KOPT-K1 (cell line): ENCODE measurements around the gene DCAF5.
A peak's percentile ranks its signal among the peaks of the same experiment; 100 is the strongest.

Source experiments
- H3K27ac ChIP-seq: fragments of 200-600 bp; sonication (generic); 2 replicates; pipeline ENCODE4 v1.5.1; 2016; ENCODE audit warnings: antibody characterized with exemption, mild to moderate bottlenecking, low read depth, low read length; ENCODE audit not compliant: poor library complexity, severe bottlenecking
- H3K36me3 ChIP-seq: fragments of 200-600 bp; sonication (generic); 2 replicates; pipeline ENCODE4 v1.5.1; 2017; ENCODE audit warnings: antibody characterized with exemption, mild to moderate bottlenecking, low read length, moderate library complexity; ENCODE audit not compliant: insufficient read depth
- H3K9me3 ChIP-seq: fragments of 200-600 bp; sonication (generic); 2 replicates; pipeline ENCODE4 v1.5.1; 2017; ENCODE audit warnings: antibody characterized with exemption, low read length, mild to moderate bottlenecking; ENCODE audit not compliant: insufficient read depth, poor library complexity, severe bottlenecking

The DCAF5 gene

GRCh38 chr14:69131176-69131575 lies 21.7 kb downstream of the DCAF5 start:
- H3K27ac ChIP-seq: no peak overlapping the region
- H3K9me3 ChIP-seq: no peaks in the 10 kb centered on the region

GRCh38 chr14:69129264-69129880 lies 23.5 kb downstream of the DCAF5 start:
- H3K36me3 ChIP-seq: no peaks in the 10 kb centered on the region
- H3K27ac ChIP-seq: no peak overlapping the region
- H3K9me3 ChIP-seq: no peaks in the 10 kb centered on the region

More at GRCh38 chr14:69131176-69131575, 21.7 kb downstream of the DCAF5 start:
- no peaks in the 10 kb centered on the region for H3K36me3 ChIP-seq

- Histone ChIP-seq H3K9me3 (no peaks in the 10 kb centered on the region), H3K36me3 (peaks cover 76% of the 10 kb centered on the region)
Measured at GRCh38 chr14:69118305-69118704, 34.6 kb downstream of the DCAF5 start.

GRCh38 chr14:69117020-69117767 lies 35.7 kb downstream of the DCAF5 start:
- peaks cover 86% of the 10 kb centered on the region for H3K36me3 ChIP-seq
- H3K9me3 ChIP-seq: no peaks in the 10 kb centered on the region
- peak overlapping the region; percentile 7 for H3K27ac ChIP-seq

More at GRCh38 chr14:69118305-69118704, 34.6 kb downstream of the DCAF5 start:
- no peak overlapping the region for H3K27ac ChIP-seq

GRCh38 chr14:69115407-69116185 lies 37.3 kb downstream of the DCAF5 start:
- H3K9me3 ChIP-seq: no peaks in the 10 kb centered on the region
- H3K27ac ChIP-seq: no peak overlapping the region
- peaks cover 94% of the 10 kb centered on the region for H3K36me3 ChIP-seq

- Histone ChIP-seq H3K9me3 (no peaks in the 10 kb centered on the region), H3K27ac (no peak overlapping the region), H3K36me3 (peaks cover 95% of the 10 kb centered on the region)
Measured at GRCh38 chr14:69114763-69115162, 38.2 kb downstream of the DCAF5 start.

GRCh38 chr14:69108358-69108757 lies 44.6 kb downstream of the DCAF5 start:
- H3K27ac ChIP-seq: no peak overlapping the region
- H3K9me3 ChIP-seq: no peaks in the 10 kb centered on the region
- H3K36me3 ChIP-seq: peaks cover 82% of the 10 kb centered on the region

GRCh38 chr14:69107407-69108003 lies 45.4 kb downstream of the DCAF5 start:
- peaks cover 82% of the 10 kb centered on the region for H3K36me3 ChIP-seq
- no peaks in the 10 kb centered on the region for H3K9me3 ChIP-seq
- no peak overlapping the region for H3K27ac ChIP-seq

GRCh38 chr14:69106451-69106850 lies 46.5 kb downstream of the DCAF5 start:
- Histone ChIP-seq H3K27ac (no peak overlapping the region), H3K9me3 (no peaks in the 10 kb centered on the region), H3K36me3 (peaks cover 76% of the 10 kb centered on the region)

GRCh38 chr14:69105326-69105725 lies 47.6 kb downstream of the DCAF5 start:
- no peaks in the 10 kb centered on the region for H3K9me3 ChIP-seq
- peaks cover 67% of the 10 kb centered on the region for H3K36me3 ChIP-seq

GRCh38 chr14:69101331-69101826 lies 51.5 kb downstream of the DCAF5 start:
- H3K9me3 ChIP-seq: no peaks in the 10 kb centered on the region
- peaks cover 34% of the 10 kb centered on the region for H3K36me3 ChIP-seq
- no peak overlapping the region for H3K27ac ChIP-seq

More at GRCh38 chr14:69105326-69105725, 47.6 kb downstream of the DCAF5 start:
- H3K27ac ChIP-seq: no peak overlapping the region

- peaks cover 20% of the 10 kb centered on the region for H3K36me3 ChIP-seq
- no peak overlapping the region for H3K27ac ChIP-seq
- H3K9me3 ChIP-seq: no peaks in the 10 kb centered on the region
Measured at GRCh38 chr14:69097974-69098373, 54.9 kb downstream of the DCAF5 start.

GRCh38 chr14:69096781-69097475 lies 56.0 kb downstream of the DCAF5 start:
- Histone ChIP-seq H3K36me3 (peaks cover 18% of the 10 kb centered on the region), H3K9me3 (no peaks in the 10 kb centered on the region), H3K27ac (no peak overlapping the region)

GRCh38 chr14:69096246-69096645 lies 56.7 kb downstream of the DCAF5 start:
- Histone ChIP-seq H3K36me3 (peaks cover 19% of the 10 kb centered on the region), H3K9me3 (no peaks in the 10 kb centered on the region), H3K27ac (no peak overlapping the region)
